DMS53 treated with DMSO at 0.1 percent for 48 hours (cell line): ENCODE data around the gene AGBL1.

Source experiments
- DNase-seq: peaks from one replicate; lab custom pipeline; 2025; ENCODE audit not compliant: unreplicated experiment; lab: John Stamatoyannopoulos, UW

AGBL1 gene

GRCh38 chr15:86630946-86631345, 551.3 kb downstream of the AGBL1 start:
- DNase-seq: no peak

- no peak for DNase-seq
Observed at GRCh38 chr15:86634146-86634545, 554.5 kb downstream of the AGBL1 start.

- no peak for DNase-seq
Observed at GRCh38 chr15:86634992-86635638, 555.4 kb downstream of the AGBL1 start.

- no peak for DNase-seq
Observed at GRCh38 chr15:86644339-86644738, 564.7 kb downstream of the AGBL1 start.

- no peak for DNase-seq
Observed at GRCh38 chr15:86645925-86646500, 566.3 kb downstream of the AGBL1 start.

GRCh38 chr15:86647810-86648440, 568.3 kb downstream of the AGBL1 start:
- DNase-seq: no peak

- DNase-seq: no peak
Observed at GRCh38 chr15:86649277-86649676, 569.6 kb downstream of the AGBL1 start.

GRCh38 chr15:86650094-86650493, 570.4 kb downstream of the AGBL1 start:
- DNase-seq: no peak

- no peak for DNase-seq
Observed at GRCh38 chr15:86653344-86654197, 573.9 kb downstream of the AGBL1 start.

GRCh38 chr15:86654501-86654900, 574.8 kb downstream of the AGBL1 start:
- no peak for DNase-seq

GRCh38 chr15:86657305-86657704, 577.6 kb downstream of the AGBL1 start:
- DNase-seq: no peak

- no peak for DNase-seq
Observed at GRCh38 chr15:86659724-86660411, 580.2 kb downstream of the AGBL1 start.

GRCh38 chr15:86661580-86661979, 581.9 kb downstream of the AGBL1 start:
- DNase-seq: no peak

GRCh38 chr15:86663304-86663703, 583.6 kb downstream of the AGBL1 start:
- DNase-seq: no peak

- DNase-seq: no peak
Observed at GRCh38 chr15:86663979-86664378, 584.3 kb downstream of the AGBL1 start.

- DNase-seq: no peak
Observed at GRCh38 chr15:86664581-86664980, 584.9 kb downstream of the AGBL1 start.

GRCh38 chr15:86676002-86676401, 596.3 kb downstream of the AGBL1 start:
- no peak for DNase-seq

GRCh38 chr15:86677278-86677677, 597.6 kb downstream of the AGBL1 start:
- no peak for DNase-seq

GRCh38 chr15:86685263-86685662, 605.6 kb downstream of the AGBL1 start:
- no peak for DNase-seq

- no peak for DNase-seq
Observed at GRCh38 chr15:86689006-86689405, 609.3 kb downstream of the AGBL1 start.

- DNase-seq: no peak
Observed at GRCh38 chr15:86690566-86690965, 610.9 kb downstream of the AGBL1 start.
